GM06990 (cell line): ENCODE results near the gene HS6ST2.

Experiments
- DNase-seq: peaks from one replicate; pipeline ENCODE4 v3.0.0-alpha.2; 2011; ENCODE audit not compliant: insufficient read length; ENCODE audit errors: extremely low read depth
- H3K27me3 ChIP-seq: replicated peaks from 2 replicates; pipeline ENCODE4 v1.6.0; 2011; ENCODE audit warnings: low read length; ENCODE audit not compliant: control insufficient read depth, insufficient read depth
- H3K36me3 ChIP-seq: 2 replicates; pipeline ENCODE4 v1.5.1; 2011; ENCODE audit warnings: low read length; ENCODE audit not compliant: control insufficient read depth, insufficient read depth
- H3K4me3 ChIP-seq: replicated peaks from 2 replicates; pipeline ENCODE4 v1.5.1; 2011; ENCODE audit warnings: low read depth, mild to moderate bottlenecking, control low read depth, low read length
- TF ChIP-seq, protein P1 (sequence below): IDR thresholded peaks from 2 replicates; pipeline ENCODE4 v1.5.1; 2011; ENCODE audit warnings: low read length, control low read depth, mild to moderate bottlenecking, inconsistent platforms; ENCODE audit not compliant: insufficient read depth, poor library complexity, severe bottlenecking

The HS6ST2 gene

GRCh38 chrX:132609362-132609848 is 349.0 kb downstream of the HS6ST2 start:
- no peaks in the 10 kb centered on the region for H3K27me3 ChIP-seq
- no peak overlapping the region for H3K4me3 ChIP-seq
- TF ChIP-seq, protein P1, sequence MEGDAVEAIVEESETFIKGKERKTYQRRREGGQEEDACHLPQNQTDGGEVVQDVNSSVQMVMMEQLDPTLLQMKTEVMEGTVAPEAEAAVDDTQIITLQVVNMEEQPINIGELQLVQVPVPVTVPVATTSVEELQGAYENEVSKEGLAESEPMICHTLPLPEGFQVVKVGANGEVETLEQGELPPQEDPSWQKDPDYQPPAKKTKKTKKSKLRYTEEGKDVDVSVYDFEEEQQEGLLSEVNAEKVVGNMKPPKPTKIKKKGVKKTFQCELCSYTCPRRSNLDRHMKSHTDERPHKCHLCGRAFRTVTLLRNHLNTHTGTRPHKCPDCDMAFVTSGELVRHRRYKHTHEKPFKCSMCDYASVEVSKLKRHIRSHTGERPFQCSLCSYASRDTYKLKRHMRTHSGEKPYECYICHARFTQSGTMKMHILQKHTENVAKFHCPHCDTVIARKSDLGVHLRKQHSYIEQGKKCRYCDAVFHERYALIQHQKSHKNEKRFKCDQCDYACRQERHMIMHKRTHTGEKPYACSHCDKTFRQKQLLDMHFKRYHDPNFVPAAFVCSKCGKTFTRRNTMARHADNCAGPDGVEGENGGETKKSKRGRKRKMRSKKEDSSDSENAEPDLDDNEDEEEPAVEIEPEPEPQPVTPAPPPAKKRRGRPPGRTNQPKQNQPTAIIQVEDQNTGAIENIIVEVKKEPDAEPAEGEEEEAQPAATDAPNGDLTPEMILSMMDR, result no peak
- DNase-seq, result no peak
- H3K36me3 ChIP-seq, result no peaks in the 10 kb centered on the region

- no peak overlapping the region for H3K4me3 ChIP-seq
- H3K27me3 ChIP-seq, result no peaks in the 10 kb centered on the region; the same call in 1 of the 2 replicates
- TF ChIP-seq, protein P1, result no peak
- no peak for DNase-seq
- no peaks in the 10 kb centered on the region for H3K36me3 ChIP-seq
These were observed 354.6 kb downstream of the HS6ST2 start for GRCh38 chrX:132603700-132604286.

GRCh38 chrX:132602701-132603100 is 355.7 kb downstream of the HS6ST2 start:
- DNase-seq, result no peak
- Histone ChIP-seq H3K27me3 (no peaks in the 10 kb centered on the region; the same call in 1 of the 2 replicates), H3K4me3 (no peak overlapping the region), H3K36me3 (no peaks in the 10 kb centered on the region)
- TF ChIP-seq, protein P1, result no peak

DNA sequence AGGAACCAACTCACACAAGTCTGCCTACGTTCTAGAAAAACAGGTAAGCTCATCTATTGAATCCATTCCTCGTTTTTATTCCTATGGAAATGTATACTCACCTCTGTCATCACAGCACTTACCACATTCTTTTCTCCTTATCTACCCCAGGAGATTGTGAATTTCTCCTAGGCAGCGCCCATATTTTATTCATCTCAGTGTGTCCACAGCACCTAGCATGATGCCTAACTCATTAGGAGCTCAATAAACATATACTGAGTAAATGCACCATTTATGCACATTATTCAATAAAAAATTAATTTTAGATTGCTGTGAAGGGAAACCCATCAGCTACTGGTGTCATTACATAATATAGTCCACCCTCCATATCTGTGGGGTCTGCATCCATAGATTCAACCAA is 363.4 kb downstream of the HS6ST2 start:
- DNase-seq, result no peak
- Histone ChIP-seq H3K4me3 (no peak overlapping the region), H3K36me3 (no peaks in the 10 kb centered on the region), H3K27me3 (no peaks in the 10 kb centered on the region; the same call in none of the 2 replicates)
- TF ChIP-seq, protein P1, result no peak

GRCh38 chrX:132594129-132594528 is 364.3 kb downstream of the HS6ST2 start:
- Histone ChIP-seq H3K4me3 (no peak overlapping the region), H3K36me3 (no peaks in the 10 kb centered on the region), H3K27me3 (no peaks in the 10 kb centered on the region; the same call in none of the 2 replicates)
- TF ChIP-seq, protein P1, result no peak
- DNase-seq, result no peak

DNA sequence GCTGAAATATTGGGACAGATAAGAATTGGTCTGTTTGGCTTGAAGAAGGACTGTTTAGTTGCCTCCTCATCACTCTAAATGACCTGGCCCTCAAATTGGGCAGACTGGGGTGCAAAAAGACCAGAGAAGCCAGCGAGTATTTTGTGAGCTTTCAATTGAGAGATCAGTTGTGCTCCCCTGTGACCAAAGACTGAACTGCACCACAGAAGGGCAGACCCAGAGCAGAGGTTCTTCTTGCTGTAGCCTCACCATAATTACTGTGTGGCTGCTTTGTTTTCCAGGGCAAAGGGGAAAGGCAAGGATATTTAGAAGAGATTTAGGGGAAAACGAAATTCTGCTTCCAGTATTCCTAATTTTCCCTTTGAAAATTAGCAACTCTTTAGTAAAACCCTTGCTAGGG is 365.5 kb downstream of the HS6ST2 start:
- TF ChIP-seq, protein P1, result peak; percentile 62
- H3K27me3 ChIP-seq, result no peaks in the 10 kb centered on the region; the same call in none of the 2 replicates
- no peak for DNase-seq
- H3K4me3 ChIP-seq, result no peak overlapping the region
- H3K36me3 ChIP-seq, result no peaks in the 10 kb centered on the region
